Measurements from ENCODE around the gene IGFBPL1.

DNA sequence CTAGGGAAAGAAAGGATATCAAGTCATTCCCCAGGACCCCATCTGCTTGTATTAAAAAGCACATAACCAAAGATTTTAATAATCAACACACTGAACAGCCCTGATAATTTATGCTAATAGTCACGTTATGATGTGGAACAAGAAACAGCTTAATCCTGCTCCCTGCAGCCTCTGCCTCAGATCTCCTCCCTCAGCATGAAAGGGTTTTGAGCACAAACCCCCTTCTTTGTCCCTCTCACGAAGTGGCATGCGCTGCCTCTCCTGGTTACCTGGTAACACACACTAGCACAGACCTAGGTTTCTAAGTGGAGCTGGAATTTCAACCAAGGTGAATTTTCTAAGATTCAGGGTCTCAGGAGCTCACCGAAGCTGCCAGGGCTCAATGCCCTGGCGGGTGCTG, 5.1 kb downstream of the IGFBPL1 start:
- TF ChIP-seq, protein P1, sequence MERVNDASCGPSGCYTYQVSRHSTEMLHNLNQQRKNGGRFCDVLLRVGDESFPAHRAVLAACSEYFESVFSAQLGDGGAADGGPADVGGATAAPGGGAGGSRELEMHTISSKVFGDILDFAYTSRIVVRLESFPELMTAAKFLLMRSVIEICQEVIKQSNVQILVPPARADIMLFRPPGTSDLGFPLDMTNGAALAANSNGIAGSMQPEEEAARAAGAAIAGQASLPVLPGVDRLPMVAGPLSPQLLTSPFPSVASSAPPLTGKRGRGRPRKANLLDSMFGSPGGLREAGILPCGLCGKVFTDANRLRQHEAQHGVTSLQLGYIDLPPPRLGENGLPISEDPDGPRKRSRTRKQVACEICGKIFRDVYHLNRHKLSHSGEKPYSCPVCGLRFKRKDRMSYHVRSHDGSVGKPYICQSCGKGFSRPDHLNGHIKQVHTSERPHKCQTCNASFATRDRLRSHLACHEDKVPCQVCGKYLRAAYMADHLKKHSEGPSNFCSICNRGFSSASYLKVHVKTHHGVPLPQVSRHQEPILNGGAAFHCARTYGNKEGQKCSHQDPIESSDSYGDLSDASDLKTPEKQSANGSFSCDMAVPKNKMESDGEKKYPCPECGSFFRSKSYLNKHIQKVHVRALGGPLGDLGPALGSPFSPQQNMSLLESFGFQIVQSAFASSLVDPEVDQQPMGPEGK (CRISPR knock-in tag; IDR thresholded peaks at IDR 0.05; ENCODE audit: borderline replicate concordance), result no peak
- no peak for TF ChIP-seq ARNTL (CRISPR knock-in tag; IDR thresholded peaks at IDR 0.05; ENCODE audit: borderline replicate concordance, low read depth)
- TF ChIP-seq TOX (CRISPR knock-in tag; IDR thresholded peaks at IDR 0.05; ENCODE audit: borderline replicate concordance), result no peak
- TF ChIP-seq GLIS3 (CRISPR knock-in tag; IDR thresholded peaks at IDR 0.05), result no peak
- no peak for TF ChIP-seq PPARA (CRISPR knock-in tag; IDR thresholded peaks at IDR 0.05; ENCODE audit: borderline replicate concordance)
- no peak for TF ChIP-seq CREB5 (CRISPR knock-in tag; IDR thresholded peaks at IDR 0.05; ENCODE audit: low read depth)
- TF ChIP-seq POU6F1 (CRISPR knock-in tag; IDR thresholded peaks at IDR 0.05; ENCODE audit: borderline replicate concordance, low read depth), result no peak
- TF ChIP-seq, protein P2, sequence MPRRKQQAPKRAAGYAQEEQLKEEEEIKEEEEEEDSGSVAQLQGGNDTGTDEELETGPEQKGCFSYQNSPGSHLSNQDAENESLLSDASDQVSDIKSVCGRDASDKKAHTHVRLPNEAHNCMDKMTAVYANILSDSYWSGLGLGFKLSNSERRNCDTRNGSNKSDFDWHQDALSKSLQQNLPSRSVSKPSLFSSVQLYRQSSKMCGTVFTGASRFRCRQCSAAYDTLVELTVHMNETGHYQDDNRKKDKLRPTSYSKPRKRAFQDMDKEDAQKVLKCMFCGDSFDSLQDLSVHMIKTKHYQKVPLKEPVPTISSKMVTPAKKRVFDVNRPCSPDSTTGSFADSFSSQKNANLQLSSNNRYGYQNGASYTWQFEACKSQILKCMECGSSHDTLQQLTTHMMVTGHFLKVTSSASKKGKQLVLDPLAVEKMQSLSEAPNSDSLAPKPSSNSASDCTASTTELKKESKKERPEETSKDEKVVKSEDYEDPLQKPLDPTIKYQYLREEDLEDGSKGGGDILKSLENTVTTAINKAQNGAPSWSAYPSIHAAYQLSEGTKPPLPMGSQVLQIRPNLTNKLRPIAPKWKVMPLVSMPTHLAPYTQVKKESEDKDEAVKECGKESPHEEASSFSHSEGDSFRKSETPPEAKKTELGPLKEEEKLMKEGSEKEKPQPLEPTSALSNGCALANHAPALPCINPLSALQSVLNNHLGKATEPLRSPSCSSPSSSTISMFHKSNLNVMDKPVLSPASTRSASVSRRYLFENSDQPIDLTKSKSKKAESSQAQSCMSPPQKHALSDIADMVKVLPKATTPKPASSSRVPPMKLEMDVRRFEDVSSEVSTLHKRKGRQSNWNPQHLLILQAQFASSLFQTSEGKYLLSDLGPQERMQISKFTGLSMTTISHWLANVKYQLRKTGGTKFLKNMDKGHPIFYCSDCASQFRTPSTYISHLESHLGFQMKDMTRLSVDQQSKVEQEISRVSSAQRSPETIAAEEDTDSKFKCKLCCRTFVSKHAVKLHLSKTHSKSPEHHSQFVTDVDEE (CRISPR knock-in tag; IDR thresholded peaks at IDR 0.05), result no peak
- no peak for TF ChIP-seq SNAI2 (CRISPR knock-in tag; IDR thresholded peaks at IDR 0.05)
- TF ChIP-seq ISL1 (CRISPR knock-in tag; IDR thresholded peaks at IDR 0.05), result no peak
- TF ChIP-seq ZFP3 (CRISPR knock-in tag; IDR thresholded peaks at IDR 0.05), result no peak
- no peak for TF ChIP-seq ZNF565 (CRISPR knock-in tag; conservative IDR thresholded peaks at IDR 0.05; ENCODE audit: low read depth)
- no peak for TF ChIP-seq BACH2 (CRISPR knock-in tag; IDR thresholded peaks at IDR 0.05; ENCODE audit: borderline replicate concordance)
